ENCODE data around the gene STYXL1.
"Not testable (repeated sequence)": the region's sequence is repeated elsewhere in the genome, so short reads cannot be mapped to it uniquely, and the experiment has no call there.

Gene STYXL1

GRCh38 chr7:76023002-76023401, 24.8 kb downstream of the STYXL1 start:
- no peak overlapping the region for H3K4me3 ChIP-seq (replicated peaks; ENCODE audit: low read depth, low read length)
- no peak for TF ChIP-seq CTCF (IDR thresholded peaks at IDR 0.05; ENCODE audit: low read length, missing control alignments)
- DNase-seq (ENCODE audit: low read depth): no peak

GRCh38 chr7:76022026-76022780, 25.6 kb downstream of the STYXL1 start:
- DNase-seq (ENCODE audit: low read depth): no peak
- H3K4me3 ChIP-seq (replicated peaks; ENCODE audit: low read depth, low read length): no peak overlapping the region
- TF ChIP-seq CTCF (IDR thresholded peaks at IDR 0.05; ENCODE audit: low read length, missing control alignments): no peak

GRCh38 chr7:76020031-76020714, 27.6 kb downstream of the STYXL1 start:
- H3K4me3 ChIP-seq (replicated peaks; ENCODE audit: low read depth, low read length): no peak overlapping the region
- DNase-seq (ENCODE audit: low read depth): peak; percentile 75
- TF ChIP-seq CTCF (IDR thresholded peaks at IDR 0.05; ENCODE audit: low read length, missing control alignments): peak; percentile 91

DNA sequence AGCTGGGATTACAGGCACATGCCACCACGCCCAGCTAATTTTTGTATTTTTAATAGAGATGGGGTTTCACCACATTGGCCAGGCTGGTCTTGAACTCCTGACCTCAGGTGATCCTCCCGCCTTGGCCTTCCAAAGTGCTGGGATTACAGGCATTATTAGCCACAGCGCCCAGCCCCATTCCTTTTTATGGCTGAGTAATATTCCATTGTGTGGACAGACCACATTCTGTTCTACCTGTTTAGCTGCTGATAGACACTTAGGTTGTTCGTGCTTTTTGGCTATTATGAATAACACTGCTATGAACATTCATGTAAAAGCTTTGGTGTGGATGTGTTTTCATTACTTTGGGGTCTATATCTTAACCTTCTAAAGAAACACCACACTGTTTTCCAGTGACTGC, 29.3 kb downstream of the STYXL1 start:
- not testable (repeated sequence) for H3K4me3 ChIP-seq (replicated peaks; ENCODE audit: low read depth, low read length); DNase-seq (ENCODE audit: low read depth)

DNA sequence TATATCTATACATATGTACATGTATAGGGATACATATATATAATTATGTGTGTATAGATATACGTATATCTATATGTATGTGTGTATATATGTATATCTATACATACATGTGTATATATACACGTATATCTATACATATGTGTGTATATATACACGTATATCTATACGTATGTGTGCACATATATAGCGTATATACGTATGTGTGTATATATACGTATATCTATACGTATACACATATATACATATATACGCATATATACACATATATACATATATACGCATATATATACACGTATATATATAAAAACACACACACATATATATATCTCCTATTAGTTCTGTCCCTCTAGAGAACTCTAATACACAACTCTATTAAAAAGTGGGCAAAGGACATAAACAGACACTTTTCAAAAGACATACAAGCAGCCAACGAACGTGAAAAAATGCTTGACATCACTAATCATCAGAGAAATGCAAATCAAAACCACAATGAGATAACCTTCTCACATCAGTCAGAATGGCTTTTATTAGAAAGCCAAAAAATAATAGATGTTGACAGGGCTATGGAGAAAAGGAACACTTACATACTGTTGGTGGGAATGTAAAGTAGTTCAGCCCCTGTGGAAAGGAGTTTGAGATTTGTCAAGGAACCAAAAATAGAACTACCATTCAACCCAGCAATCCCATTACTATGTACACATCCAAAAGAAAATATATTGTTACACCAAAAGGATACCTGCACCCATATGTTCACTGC, 31.4 kb downstream of the STYXL1 start:
- TF ChIP-seq CTCF (IDR thresholded peaks at IDR 0.05; ENCODE audit: low read length, missing control alignments): no peak
- DNase-seq (ENCODE audit: low read depth): peak; percentile 53
- H3K4me3 ChIP-seq (replicated peaks; ENCODE audit: low read depth, low read length): no peak overlapping the region

DNA sequence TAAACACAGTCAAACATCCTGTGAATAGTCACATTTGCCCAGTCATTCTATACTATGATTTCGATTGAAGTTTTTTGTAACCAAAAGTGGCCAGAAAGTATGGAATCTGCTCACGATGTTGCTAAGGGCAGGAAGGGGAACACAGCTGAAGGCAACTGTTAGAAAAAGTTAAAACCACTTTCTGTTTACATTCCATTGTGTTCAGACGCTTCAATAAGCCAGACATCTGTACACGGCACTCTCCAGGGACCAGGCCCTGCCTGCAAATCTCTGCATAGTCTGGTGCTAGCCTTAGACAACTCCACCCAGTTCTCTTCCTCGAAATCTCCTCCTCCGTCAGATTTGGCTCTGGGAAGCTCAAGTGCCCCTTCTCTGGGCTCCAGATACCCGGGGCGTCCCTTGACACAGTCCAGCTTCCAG, 36.3 kb downstream of the STYXL1 start:
- no peak overlapping the region for H3K4me3 ChIP-seq (replicated peaks; ENCODE audit: low read depth, low read length)
- peak; percentile 78 for DNase-seq (ENCODE audit: low read depth)
- TF ChIP-seq CTCF (IDR thresholded peaks at IDR 0.05; ENCODE audit: low read length, missing control alignments): no peak
